T follicular helper cell (primary cell): ENCODE measurements around the gene RBCK1.

Experiments used
- DNase-seq: peaks from one replicate; pipeline ENCODE4 v3.0.0-alpha.2; 2020; ENCODE audit warnings: low read depth

The RBCK1 gene

GRCh38 chr20:418858-419365 is 10.8 kb downstream of the RBCK1 start:
- no peak for DNase-seq

DNA sequence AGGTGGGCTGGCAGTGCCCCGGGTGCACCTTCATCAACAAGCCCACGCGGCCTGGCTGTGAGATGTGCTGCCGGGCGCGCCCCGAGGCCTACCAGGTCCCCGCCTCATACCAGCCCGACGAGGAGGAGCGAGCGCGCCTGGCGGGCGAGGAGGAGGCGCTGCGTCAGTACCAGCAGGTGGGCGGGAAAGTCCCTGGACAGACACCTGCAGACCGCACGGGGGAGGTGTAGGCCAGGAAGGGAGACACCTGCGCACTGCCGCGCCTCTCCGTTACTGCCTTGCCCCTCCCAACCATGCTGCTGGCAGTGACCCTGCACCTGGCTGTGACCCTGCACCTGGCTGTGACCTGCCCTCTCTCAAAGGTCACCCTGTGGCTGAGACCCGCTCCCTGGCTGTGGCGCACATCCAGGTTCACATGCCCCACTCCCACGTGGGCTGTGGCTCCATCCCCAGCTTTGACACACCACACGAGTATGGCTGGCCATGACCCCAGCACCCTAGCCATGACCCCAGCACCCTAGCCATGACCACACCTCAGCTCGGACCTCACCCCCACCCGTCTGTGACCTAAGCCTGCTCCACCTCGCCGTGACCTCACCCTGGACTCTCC is 11.6 kb downstream of the RBCK1 start:
- no peak for DNase-seq

DNA sequence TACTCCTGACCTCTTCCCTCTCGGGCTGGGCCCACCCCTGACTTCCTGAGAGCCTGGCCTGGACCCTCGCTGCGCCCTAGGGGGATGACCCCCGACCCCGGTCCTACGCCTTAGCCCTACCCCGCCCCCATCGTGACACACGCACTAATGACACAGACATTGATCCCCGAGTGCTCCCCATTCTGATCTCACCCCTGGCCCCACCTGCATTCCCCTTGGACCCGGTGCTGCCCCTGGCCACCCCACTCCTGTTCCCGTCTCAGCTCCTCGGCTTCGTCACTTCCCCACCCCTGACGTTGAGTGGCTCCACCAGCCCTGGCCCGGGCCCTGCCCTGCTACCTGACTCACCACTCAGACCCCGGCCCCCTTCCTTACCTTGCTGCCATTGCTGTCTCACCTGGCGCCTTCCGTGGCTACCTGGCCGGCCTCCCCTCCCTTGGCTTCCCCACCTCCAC is 12.1 kb downstream of the RBCK1 start:
- DNase-seq, result no peak

GRCh38 chr20:420721-421574 is 12.8 kb downstream of the RBCK1 start:
- DNase-seq, result no peak

- no peak for DNase-seq
These were observed 13.7 kb downstream of the RBCK1 start for GRCh38 chr20:421685-422250.

DNA sequence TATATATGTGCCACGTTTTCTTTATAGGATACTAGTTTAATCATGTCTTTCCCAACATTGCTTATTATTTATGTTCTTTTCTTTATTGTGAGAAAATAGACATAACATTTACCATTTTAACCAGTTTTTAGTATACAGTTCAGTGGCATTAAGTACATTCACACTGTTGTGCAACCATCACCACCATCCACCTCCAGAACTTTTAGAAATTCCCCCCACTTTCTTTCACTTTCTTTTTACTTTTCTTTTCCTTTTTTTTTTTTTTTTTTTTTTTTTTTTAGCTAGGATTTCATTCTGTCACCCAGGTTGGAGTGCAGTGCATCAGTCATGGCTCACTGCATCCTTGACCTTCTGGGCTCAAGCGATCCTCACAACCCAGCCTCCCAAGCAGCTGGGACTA is 18.5 kb downstream of the RBCK1 start:
- no peak for DNase-seq

DNA sequence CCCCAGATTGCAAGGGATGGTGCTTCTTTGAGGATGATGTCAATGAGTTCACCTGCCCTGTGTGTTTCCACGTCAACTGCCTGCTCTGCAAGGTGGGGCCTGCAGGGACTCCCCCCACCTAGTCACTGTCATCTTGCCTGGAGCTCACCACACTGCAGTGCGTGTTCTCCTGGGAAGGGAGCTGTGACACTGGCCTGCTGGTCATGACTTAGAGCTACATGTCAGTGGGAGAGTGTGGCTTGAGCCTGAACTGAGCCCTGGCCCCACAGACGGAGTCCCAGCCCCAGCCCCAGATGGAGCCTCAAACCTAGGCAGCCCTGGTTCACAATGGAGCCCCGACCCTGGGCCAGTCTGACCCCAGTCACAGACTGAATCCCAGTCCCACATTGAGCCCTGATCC is 19.3 kb downstream of the RBCK1 start:
- DNase-seq, result no peak

- no peak for DNase-seq
These were observed 20.0 kb downstream of the RBCK1 start for GRCh38 chr20:427849-428657.

DNA sequence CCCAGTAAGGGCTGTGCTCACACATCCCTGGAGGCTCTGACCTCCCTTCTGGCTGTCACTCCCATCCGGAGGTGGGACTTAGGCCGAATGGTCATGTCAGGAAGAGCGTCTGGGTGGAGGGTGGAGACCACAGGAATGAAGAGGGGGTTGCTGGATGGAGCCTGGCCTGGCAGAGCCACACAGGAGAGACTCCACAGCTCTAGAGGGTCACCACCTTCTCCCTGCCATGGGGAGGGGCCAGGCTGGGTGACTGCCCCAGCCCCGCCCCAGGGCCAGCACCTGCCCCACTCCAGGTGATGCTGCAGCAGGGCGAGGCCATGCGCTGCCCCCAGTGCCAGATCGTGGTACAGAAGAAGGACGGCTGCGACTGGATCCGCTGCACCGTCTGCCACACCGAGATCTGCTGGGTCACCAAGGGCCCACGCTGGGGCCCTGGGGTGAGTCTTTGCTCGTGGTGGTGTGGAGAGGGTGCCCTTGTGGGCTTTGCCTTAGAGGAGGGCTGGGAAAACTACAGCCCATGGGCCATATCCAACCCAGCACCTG is 20.6 kb downstream of the RBCK1 start:
- no peak for DNase-seq

DNA sequence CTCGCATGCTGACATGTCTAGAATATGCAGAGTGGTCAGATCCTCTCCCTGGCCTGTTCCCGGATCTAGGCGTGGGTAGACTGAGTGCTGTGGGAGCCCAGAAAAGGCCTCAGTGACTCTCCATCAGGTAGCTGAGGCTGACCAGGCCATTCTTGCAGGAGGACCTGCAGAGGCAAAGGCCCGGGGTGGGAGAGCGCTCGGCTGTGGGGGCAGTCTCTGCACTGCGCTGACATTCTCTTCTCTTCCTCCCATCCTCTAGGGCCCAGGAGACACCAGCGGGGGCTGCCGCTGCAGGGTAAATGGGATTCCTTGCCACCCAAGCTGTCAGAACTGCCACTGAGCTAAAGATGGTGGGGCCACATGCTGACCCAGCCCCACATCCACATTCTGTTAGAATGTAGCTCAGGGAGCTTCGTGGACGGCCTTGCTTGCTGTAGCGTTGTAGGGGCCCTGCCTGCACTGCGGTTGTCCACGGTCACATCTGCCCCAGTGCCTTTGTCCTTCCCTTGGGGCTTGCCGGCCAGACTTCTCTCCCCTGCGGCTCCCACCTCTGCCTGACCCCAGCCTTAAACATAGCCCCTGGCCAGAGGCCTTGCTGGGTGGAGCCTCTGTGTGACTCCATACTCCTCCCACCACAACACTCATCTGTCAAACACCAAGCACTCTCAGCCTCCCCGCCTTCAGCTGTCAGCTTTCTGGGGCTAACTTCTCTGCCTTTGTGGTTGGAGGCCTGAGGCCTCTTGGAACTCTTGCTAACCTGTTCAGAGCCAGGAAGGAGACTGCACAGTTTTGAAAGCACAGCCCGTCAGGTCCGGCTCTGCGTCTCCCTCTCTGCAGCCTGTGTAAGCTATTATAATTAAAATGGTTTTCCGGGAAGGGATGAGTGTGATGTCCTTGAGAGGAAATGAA is 22.2 kb downstream of the RBCK1 start:
- no peak for DNase-seq

DNA sequence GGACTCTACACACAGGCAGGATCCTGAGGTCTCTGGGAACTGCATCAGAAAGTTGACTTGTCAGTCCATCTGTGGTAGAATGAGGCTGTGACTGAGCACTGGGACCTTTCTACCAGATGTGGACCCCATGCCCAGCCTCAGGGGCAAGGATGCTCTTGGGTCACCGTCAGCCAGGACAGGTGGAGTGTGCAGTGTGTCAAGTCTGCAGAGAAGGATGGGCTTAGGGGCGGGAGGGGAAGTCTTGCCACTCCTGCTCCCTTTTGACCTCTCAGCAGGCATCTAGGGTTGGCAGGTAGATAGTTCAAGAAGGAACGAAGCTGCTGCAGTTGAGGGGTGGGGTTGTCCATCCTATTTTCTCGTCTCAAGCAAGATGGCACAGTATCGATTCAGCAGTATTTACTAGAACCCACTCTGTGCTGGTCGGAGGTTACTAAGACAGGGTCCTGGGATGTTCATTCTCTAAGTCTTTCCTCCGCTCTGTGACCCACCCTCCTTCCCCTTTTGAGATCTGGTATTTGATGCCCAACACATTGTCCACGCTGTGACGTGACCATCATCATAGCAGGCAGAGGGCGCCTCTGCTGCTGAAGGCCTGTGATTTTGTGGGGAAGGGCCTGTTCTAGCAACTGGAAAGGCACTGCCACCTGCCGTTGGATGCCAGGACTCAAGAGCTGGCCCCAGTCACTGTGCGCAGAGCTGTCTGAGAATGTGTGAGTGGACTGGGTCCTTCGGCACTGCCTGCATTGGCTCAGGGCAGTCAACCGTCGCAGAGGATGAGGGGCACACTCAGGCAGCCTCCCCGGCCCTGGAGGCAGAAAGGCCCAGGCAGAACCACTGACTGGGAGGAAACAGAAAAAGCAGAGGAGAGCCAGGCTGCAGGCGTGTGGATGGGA is 23.2 kb downstream of the RBCK1 start:
- DNase-seq, result no peak

- no peak for DNase-seq
These were observed 24.1 kb downstream of the RBCK1 start for GRCh38 chr20:432208-432607.

DNA sequence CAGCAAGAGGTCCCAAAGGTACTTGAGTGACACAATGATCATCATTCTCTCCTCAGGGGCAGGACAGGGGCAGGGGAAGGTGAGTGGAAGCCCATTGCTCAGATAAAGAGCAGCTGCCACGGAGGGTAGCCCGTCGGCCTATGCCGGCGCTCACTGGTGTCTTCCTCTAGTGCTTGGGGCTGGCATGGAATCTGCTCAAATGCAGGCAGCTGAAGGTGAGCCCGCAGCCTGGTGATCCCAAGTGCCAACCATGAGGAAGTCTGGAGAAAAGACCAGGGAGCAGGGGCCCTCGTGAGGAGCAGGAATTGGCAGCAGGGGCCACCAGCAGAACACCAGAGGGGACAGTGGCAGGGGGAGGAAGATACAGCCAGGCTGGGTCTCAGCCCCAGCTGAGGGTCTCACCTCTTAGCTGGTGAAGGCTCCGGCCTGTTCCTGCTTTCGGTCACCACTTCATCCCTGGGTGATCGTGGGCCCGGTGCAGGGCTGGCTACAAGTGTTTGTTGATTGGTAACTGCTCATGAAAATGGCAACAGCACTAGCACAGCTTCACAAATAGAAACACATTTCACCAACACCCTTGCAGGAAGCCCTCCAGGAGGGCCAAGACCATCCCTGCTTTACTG is 24.7 kb downstream of the RBCK1 start:
- no peak for DNase-seq

GRCh38 chr20:433300-433975 is 25.3 kb downstream of the RBCK1 start:
- DNase-seq, result no peak

DNA sequence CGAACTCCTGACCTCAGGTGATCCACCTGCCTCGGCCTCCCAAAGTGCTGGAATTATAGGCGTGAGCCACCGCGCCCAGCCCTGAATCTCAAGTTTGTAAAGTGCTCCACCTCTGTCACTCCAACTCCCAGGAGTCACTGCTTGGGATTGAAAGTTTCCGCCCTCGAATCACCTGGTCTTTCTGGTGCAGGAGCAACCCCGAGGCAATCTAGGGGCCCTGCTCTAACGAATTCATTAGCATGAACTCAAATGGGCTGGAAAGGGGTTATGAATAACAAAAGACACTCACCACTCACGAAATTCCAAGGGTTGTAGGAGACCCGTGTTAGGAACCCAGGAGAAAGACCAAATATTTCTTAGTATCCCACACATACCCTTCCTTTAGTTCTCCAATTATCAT is 26.1 kb downstream of the RBCK1 start:
- no peak for DNase-seq

GRCh38 chr20:434661-435419 is 26.7 kb downstream of the RBCK1 start:
- DNase-seq, result no peak

DNA sequence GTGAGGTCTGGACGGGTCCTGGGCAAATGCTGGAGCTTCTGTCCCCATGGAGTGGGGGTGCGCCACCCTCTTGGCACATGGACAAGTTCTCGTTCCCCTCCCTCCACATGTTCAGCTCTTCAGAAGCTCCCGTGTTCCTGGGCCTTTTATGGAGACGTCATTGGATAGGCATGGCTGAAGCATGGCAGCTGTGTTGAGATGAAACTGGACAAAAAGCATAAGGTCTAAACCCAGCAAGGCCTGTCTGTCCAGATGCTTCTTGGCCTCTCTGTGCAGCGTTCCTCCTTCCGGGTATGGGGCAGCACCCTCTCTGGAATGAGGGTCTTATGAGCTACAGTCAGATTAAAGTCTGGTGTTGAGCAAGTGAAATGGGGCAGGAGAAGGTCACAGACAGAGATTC is 27.5 kb downstream of the RBCK1 start:
- DNase-seq, result no peak

DNA sequence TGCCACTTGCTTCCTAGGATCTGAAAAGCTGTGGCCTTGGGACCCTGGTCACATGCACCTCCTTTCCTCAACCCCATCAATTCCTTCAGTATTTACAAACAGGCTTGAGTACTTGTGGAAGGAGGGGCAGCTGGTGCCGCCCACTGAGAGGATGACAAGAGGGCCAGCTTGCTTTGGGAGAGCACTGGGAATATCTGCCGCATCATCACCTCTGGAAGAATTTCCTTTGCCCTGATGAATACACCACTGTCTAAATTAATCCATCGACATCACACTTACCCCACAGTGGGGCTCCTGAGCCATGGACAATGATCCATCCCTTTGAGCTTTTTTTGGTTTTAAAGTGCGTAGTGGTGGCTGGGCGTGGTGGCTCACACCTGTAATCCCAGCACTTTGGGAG is 28.4 kb downstream of the RBCK1 start:
- no peak for DNase-seq
